HG03442 (cell line): ENCODE measurements around the gene ZNF777.
"Not testable (repeated sequence)": the region's sequence is repeated elsewhere in the genome, so short reads cannot be mapped to it uniquely, and the experiment has no call there.

Experiments used
- ATAC-seq: cut with Tn5 transposase; IDR thresholded peaks from one replicate; pipeline ENCODE4 v1.9.1; 2021; ENCODE audit warnings: mild to moderate bottlenecking, moderate library complexity; ENCODE audit not compliant: unreplicated experiment

Gene ZNF777

GRCh38 chr7:149460493-149461277, at the start of gene ZNF777:
TSS of gene ZNF777 (minus strand) at chr7:149461062. CDS start at chr7:149456022, 5,040 bp downstream.
- peak; percentile 92 for ATAC-seq

DNA sequence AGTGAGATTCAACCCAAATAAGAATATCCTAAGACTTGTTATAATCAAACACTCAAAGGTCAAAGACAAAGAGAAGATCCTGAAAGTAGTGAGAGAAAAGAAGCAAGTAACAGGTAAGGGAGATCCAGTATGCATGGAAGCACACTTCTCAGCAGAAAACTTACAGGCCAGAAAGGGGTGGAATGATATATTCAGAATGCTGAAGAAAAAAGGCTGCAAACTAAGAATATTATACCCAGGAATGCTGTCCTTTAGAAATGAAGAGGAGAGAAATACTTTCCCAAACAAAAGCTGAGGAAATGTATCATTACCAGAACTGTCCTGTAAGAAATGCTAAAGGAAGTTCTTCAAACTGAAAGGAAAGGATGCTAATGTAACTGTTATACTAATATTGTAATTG, 49.4 kb upstream of the ZNF777 start:
- no peak for ATAC-seq

DNA sequence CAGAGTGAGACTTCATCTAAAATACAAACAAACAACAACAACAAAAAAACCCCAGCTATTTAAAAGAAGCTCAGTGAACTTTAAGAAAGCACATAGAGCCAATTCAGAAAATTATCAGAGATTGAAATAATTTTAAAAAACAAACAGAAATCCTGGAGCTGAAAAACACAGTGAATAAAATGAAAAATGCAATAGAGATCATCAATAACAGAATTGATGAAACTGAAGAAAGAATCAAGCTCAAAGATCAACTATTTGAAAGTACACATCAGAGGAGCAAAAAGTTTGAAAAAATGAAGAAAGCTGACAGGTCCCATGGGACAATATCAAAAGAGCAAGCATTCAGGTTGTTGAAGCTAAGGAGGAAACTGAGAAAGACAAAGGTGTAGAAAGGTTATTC, 48.9 kb upstream of the ZNF777 start:
- ATAC-seq: no peak

- ATAC-seq: no peak
These were observed 44.7 kb upstream of the ZNF777 start for GRCh38 chr7:149505551-149505950.

DNA sequence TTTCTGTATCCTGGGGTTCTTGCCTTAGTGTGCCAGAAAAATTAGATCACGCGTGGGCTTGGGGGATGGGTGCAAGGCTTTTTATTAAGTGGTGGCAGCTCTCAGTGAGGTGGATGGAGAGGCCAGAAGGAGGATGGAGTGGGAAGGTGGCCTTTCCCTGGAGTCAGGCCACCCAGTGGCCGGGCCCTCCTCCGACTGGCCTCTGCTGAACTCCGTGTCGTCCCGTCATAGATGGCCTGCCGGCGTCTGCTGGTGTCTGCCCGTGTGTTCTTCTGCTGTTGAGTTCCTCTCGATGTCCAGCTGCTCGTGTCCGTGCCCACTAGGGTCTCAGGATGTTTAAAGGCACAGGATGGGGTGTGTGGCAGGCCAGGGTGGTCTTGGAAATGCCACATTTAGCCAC, 40.8 kb upstream of the ZNF777 start:
- no peak for ATAC-seq

- ATAC-seq: no peak
These were observed 40.0 kb upstream of the ZNF777 start for GRCh38 chr7:149500910-149501309.

GRCh38 chr7:149500201-149500600, 39.3 kb upstream of the ZNF777 start:
- no peak for ATAC-seq

DNA sequence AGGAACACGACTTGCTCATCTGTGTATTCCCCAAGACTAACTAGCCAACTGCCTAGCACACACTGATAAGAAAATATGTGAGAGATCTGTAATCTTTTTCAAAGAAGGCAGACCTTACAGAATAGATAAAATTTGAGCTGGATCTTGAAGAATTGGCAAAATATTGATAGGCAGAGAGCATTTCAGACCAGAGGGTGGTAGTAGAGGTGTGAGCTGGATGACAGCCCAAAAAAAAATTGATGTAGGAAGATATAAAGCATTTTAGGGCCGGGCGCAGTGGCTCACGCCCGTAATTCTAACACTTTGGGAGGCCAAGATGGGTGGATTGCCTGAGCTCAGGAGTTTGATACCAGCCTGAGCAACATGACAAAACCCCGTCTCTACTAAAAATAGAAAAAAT, 37.9 kb upstream of the ZNF777 start:
- ATAC-seq: no peak

DNA sequence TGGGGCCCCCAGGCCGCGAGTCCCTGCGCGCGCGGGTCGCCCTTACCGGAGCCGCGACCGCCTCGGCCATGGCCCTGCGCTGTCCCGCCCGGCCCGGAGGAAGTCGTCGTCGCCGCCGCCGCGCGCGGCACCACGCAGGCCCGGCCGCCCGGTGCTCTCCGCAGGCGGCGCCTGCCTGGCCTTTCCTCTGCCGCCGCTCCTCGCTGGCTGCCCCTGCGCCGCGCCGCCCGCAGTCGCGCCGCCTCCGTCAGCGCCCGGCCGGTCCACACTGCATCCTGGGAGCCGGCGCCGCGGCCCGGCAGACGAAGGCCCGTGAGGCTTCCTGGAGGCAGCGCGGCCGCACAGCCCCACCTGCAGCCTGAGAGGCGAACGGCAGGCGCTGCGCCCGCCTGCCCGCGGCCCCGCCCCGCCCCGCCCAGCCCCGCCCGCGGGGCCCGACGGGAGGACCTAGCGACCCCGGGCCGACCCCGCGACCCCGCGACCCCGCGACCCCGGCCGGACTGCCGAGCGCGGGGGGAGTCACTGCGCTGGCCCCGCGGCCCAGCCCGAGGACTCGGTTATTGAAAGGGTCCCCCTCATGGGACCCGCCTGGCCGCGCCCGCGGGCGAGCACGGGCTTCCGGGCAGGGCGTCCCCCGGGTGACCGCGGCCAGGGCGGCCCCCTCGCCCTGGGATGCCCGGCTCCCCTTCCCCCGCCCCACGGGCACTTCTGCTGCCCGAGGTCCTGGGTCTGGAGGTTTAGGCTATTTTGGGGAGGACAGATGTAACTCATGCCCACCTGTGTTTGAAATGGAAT, 36.8 kb upstream of the ZNF777 start, which contains the start of gene ZNF746:
Gene ZNF746 (minus strand): TSS at position 343 of the 795 bp plus-strand sequence. CDS start 273 bp downstream, at position 70.
- peak; percentile 91 for ATAC-seq

DNA sequence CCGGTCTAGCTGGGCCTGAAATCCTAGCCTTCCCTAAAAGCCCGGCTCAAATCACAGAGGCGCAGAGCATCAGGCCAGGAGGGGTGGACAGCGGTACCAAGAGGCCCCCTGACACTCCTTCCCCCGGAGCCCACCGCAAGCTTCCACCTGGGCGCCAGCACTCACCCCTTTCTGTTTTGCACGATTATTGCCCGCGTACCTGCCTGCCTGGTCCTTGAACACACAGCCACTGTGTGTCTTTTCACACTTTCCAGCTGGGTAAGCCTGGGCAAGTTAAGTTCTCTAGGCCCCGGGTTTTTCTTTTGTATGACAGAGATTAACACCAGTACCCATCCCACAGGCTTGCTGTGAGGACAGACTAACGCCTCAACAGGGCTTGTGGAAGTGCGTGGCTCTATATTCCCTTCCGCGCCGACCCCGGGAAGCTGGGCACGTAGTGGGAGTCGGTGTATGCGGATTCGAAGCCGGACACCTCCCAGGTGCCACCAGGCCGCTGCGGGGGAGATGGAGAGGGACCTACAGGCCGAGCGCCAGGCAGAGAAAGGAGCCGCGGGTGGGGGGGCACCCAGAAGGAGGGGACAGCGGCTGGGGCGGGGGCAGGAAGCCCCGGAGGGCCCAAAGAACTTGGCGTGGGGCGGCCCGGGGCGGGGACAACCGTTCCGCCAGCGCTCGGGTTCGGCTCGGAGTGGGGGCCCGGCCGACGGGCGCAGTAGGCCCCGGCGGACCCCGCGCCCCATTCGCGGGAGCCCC, 36.0 kb upstream of the ZNF777 start:
- peak; percentile 28 for ATAC-seq

- no peak for ATAC-seq
These were observed 35.2 kb upstream of the ZNF777 start for GRCh38 chr7:149495785-149496641.

DNA sequence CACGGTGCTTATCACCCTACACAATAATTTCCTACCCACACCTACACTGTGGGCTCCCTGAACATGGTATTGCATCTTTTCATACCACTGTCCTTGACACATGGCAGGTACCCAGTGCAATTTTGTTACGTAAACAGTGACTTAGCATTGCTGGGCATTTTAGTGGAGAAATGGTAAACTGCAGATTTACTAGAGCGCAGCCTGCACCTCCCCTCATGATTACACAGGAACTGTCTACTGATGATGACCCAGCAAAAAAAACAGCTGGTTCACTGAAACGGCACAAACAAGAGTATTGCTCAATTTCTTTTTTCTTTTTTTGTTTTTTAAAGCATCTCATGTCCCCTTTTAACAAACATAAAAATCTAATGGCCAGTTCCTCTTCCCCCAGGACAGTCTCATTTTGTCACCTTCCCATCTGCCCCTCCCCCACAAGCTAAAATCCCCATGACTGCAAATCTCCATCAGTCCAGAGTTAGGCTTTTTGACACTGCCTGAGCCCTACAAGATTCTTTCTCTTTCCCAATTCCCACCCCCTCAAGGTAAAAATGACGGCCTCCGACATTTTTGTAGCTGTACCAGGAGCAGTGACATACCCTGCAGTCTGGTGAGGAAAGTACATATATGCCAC, 34.0 kb upstream of the ZNF777 start:
- ATAC-seq: no peak

DNA sequence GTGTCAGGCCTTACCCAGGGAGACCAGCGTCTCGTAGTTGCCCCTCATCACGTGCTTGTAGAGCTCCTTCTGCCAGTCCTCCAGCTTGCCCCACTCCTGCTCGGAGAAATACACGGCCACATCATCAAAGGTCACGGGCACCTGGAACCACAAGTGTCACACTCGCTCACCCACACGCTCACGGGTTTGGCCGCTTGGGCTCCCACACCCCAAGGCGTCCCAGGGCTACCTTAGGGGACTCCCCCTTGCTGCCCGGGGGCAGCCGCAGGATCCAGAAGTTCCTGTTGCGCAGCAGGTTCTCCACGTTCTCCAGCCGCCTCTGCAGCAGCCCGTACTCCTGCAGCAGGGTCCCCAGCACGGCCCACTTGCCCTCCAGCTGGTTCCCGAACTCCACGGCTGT, 33.1 kb upstream of the ZNF777 start:
- not testable (repeated sequence) for ATAC-seq

GRCh38 chr7:149493366-149493765, 32.5 kb upstream of the ZNF777 start:
- no peak for ATAC-seq

GRCh38 chr7:149490083-149490760, 29.4 kb upstream of the ZNF777 start:
- no peak for ATAC-seq

DNA sequence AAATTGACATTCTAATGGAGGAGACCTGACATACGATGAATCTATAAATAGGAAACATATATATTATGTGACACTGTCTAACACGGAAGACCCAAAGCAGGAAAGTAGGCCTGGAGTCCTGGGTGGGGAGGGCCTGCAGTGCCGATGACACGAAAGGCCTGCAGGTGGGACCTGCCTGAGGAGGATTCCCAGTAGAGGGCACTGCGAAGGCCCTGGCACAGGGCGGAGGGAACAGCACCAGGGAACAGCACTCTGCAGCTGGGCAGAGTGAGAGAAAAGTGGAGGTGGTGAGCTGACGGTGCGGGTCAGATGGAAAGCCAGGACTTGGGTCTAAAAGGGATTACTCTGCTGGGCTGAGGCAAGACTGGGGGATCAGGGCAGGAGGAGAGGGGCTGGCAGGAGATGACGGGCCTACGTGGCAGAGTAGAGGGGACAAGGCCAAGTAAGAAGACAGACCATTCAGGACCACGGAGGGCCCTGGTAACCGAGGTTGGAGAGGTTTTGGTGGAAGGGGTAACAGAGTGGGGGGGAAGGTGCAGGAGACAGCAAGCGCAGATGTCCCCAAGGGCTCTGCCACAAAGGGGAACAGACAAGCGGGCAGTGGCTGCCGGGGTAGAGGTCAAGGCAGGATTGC, 28.6 kb upstream of the ZNF777 start:
- no peak for ATAC-seq

DNA sequence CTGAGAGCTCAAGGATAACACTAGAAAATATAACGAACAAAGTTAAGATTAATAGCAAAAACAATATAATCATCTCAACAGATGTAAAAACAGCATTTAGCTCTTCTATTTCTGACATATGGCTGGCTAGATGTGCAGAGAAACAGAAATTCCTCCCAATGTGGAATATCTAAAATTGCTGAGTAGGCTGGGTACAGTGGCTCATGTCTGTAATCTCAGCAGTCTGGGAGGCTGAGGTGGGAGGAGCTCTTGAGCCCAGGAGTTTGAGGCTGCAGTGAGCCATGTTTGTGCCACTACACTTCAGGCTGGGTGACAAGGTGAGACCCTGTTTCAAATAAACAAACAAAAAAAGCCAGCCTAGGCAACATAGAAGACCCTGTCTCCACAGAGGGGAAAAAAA, 18.7 kb upstream of the ZNF777 start:
- ATAC-seq: no peak

GRCh38 chr7:149478754-149479153, 17.9 kb upstream of the ZNF777 start:
- no peak for ATAC-seq
